OCI-LY7 (cell line): ENCODE data around the gene NFATC1. TPM values are rescaled to one million over a fixed set of nuclear protein-coding genes. Genes with fewer than 3 reads are reported as not detected.

Experiments used
- BruUV-seq: library from RNA; stranded (reverse); fragments of 400-500 nt; replicated peaks from 2 replicates; lab custom pipeline; 2021; lab: Mats Ljungman, UMichigan
- CTCF ChIA-PET: fragments of 300-600 bp; sonication (Branson Sonifier 250); formaldehyde crosslinking; loops from one replicate; lab custom pipeline; 2022; ENCODE audit warnings: antibody characterized with exemption; ENCODE audit not compliant: unreplicated experiment; lab: Charles Lee
- POLR2A ChIA-PET: fragments of 300-600 bp; sonication (Branson Sonifier 250); formaldehyde crosslinking; loops from one replicate; lab custom pipeline; 2022; ENCODE audit warnings: antibody characterized with exemption; lab: Charles Lee
- DNase-seq: peaks from one replicate; pipeline ENCODE4 v3.0.0-alpha.2; 2015; ENCODE audit warnings: low spot score
- H2AFZ ChIP-seq: fragments of 200-600 bp; sonication (generic), shearing (Covaris generic); 2 replicates; pipeline ENCODE4 v1.6.1; 2014; ENCODE audit warnings: mild to moderate bottlenecking, antibody characterized with exemption, low read length, moderate library complexity
- H3K27ac ChIP-seq: fragments of 200-600 bp; sonication (generic); 2 replicates; pipeline ENCODE4 v1.5.1; 2014; ENCODE audit warnings: mixed run types, low read depth, mild to moderate bottlenecking, moderate library complexity, low read length, inconsistent platforms; ENCODE audit not compliant: poor library complexity, severe bottlenecking
- H3K36me3 ChIP-seq: fragments of 200-600 bp; sonication (generic); 2 replicates; pipeline ENCODE4 v1.6.1; 2014; ENCODE audit warnings: mild to moderate bottlenecking, antibody characterized with exemption, low read length, moderate library complexity, mixed read lengths; ENCODE audit not compliant: insufficient read depth
- H3K4me1 ChIP-seq: fragments of 200-600 bp; sonication (generic); 2 replicates; pipeline ENCODE4 v1.5.1; 2014; ENCODE audit warnings: mild to moderate bottlenecking, low read length; ENCODE audit not compliant: insufficient read depth, poor library complexity, severe bottlenecking
- H3K4me2 ChIP-seq: fragments of 200-600 bp; sonication (generic); 2 replicates; pipeline ENCODE4 v1.6.1; 2014; ENCODE audit warnings: mild to moderate bottlenecking, low read length
- H3K4me3 ChIP-seq: fragments of 200-600 bp; sonication (generic); 2 replicates; pipeline ENCODE4 v1.5.1; 2014; ENCODE audit warnings: mild to moderate bottlenecking, low read depth, low read length; ENCODE audit not compliant: poor library complexity, severe bottlenecking
- H3K79me2 ChIP-seq: fragments of 200-600 bp; sonication (generic); 2 replicates; pipeline ENCODE4 v1.6.1; 2016; ENCODE audit warnings: low read depth, mild to moderate bottlenecking, low read length, moderate library complexity, mixed read lengths; ENCODE audit not compliant: insufficient read depth
- H3K9me2 ChIP-seq: fragments of 200-600 bp; sonication (generic); 2 replicates; pipeline ENCODE4 v1.6.1; 2016; ENCODE audit warnings: mild to moderate bottlenecking, low read length, mixed read lengths; ENCODE audit not compliant: insufficient read depth
- H3K9me3 ChIP-seq: fragments of 200-600 bp; sonication (generic); 2 replicates; pipeline ENCODE4 v1.6.1; 2014; ENCODE audit warnings: mild to moderate bottlenecking, mixed run types, low read length, mixed read lengths
- H4K20me1 ChIP-seq: fragments of 200-600 bp; sonication (generic); 2 replicates; pipeline ENCODE4 v1.6.1; 2014; ENCODE audit warnings: mild to moderate bottlenecking, antibody characterized with exemption, low read length, moderate library complexity, mixed read lengths; ENCODE audit not compliant: insufficient read depth
- CTCF ChIP-seq: fragments of 200-600 bp; sonication (generic); conservative IDR thresholded peaks from 2 replicates; pipeline ENCODE4 v1.5.1; 2014; ENCODE audit warnings: mild to moderate bottlenecking, antibody characterized with exemption, low read length, moderate library complexity, mixed read lengths
- EZH2phosphoT487 ChIP-seq: fragments of 200-600 bp; sonication (generic); IDR thresholded peaks from 2 replicates; pipeline ENCODE4 v1.6.1; 2018; ENCODE audit warnings: low read depth, borderline replicate concordance, mild to moderate bottlenecking, mixed run types, antibody characterized with exemption, low read length, moderate library complexity, mixed read lengths
- intact Hi-C: fragments of 100-400 bp; cut with micrococcal nuclease; formaldehyde crosslinking; loops from one replicate; pipeline ENCODE4 v1.10.0; 2022; ENCODE audit not compliant: unreplicated experiment
- total RNA-seq, 2 experiments: library from RNA; depleted of rRNA in 1 of 2; stranded (reverse); fragments of >200 nt in 1 of 2; shearing (Covaris generic) in 1 of 2; gene quantifications; 2 replicates each; pipeline ENCODE4 v1.2.3, GENCODE V29; 2014 to 2022

The NFATC1 gene
- total RNA-seq, 2 experiments from 2014 or later: 23.6 to 50.4 TPM

- CTCF ChIA-PET: interaction anchor here (0.7 kb wide), 1 partner anchor 51 kb away, joined by 3 read pairs; no protein-coding TSS in a partner anchor
- no peak overlapping the region for H3K27ac ChIP-seq
- H2AFZ ChIP-seq: no peak overlapping the region
- no peaks in the 10 kb centered on the region for H3K9me2 ChIP-seq
- BruUV-seq: no TSS peak
- H3K4me1 ChIP-seq: no peaks in the 10 kb centered on the region
- H3K4me3 ChIP-seq: no peak overlapping the region
- no peak overlapping the region for H3K4me2 ChIP-seq
- DNase-seq: no peak
- intact Hi-C loops: no loop called here
- no peaks in the 10 kb centered on the region; the same call in 1 of the 2 replicates for H4K20me1 ChIP-seq
- POLR2A ChIA-PET: interaction anchor here (1.4 kb wide), 1 partner anchor 9 kb away, joined by 4 read pairs; no protein-coding TSS in a partner anchor
- peaks cover 4% of the 10 kb centered on the region; the same call in 1 of the 2 replicates for H3K79me2 ChIP-seq
- peaks cover 15% of the 10 kb centered on the region for H3K36me3 ChIP-seq
- no peak for TF ChIP-seq CTCF
- no peak for TF ChIP-seq EZH2phosphoT487
- H3K9me3 ChIP-seq: no peaks in the 10 kb centered on the region
Observed at GRCh38 chr18:79426376-79427300, 30.9 kb downstream of the NFATC1 start.

GRCh38 chr18:79427368-79428225 lies 31.9 kb downstream of the NFATC1 start:
- no peak overlapping the region for H3K27ac ChIP-seq
- DNase-seq: no peak
- H3K4me1 ChIP-seq: no peaks in the 10 kb centered on the region
- no peaks in the 10 kb centered on the region for H3K9me2 ChIP-seq
- H3K9me3 ChIP-seq: no peaks in the 10 kb centered on the region
- ChIA-PET POLR2A (interaction anchor here (1.4 kb wide), 1 partner anchor 8 kb away, joined by 4 read pairs; no protein-coding TSS in a partner anchor), CTCF (interaction anchor here (0.7 kb wide), 1 partner anchor 52 kb away, joined by 3 read pairs; no protein-coding TSS in a partner anchor)
- H3K36me3 ChIP-seq: peaks cover 7% of the 10 kb centered on the region
- no peaks in the 10 kb centered on the region for H4K20me1 ChIP-seq
- TF ChIP-seq CTCF: no peak
- no peak for TF ChIP-seq EZH2phosphoT487
- no TSS peak for BruUV-seq
- intact Hi-C loops: no loop called here
- no peak overlapping the region for H2AFZ ChIP-seq
- no peak overlapping the region for H3K4me2 ChIP-seq
- no peak overlapping the region for H3K4me3 ChIP-seq
- peaks cover 4% of the 10 kb centered on the region; the same call in 1 of the 2 replicates for H3K79me2 ChIP-seq
